Measurements from ENCODE around the gene SLC7A8.

GRCh38 chr14:23154964-23155587 is 28.4 kb downstream of the SLC7A8 start:
- TF ChIP-seq CTCF (IDR thresholded peaks at IDR 0.05; ENCODE audit: insufficient read depth, low read length) (no peak), GABPA (IDR thresholded peaks at IDR 0.05; ENCODE audit: low read depth) (no peak)
